Mesendoderm (in vitro differentiated cells): ENCODE measurements around the gene FGF21.

ENCODE experiments used
- DNase-seq: peaks from one replicate; pipeline ENCODE4 v3.0.0; 2013
- H2AK5ac ChIP-seq: 2 replicates; pipeline ENCODE4 v1.6.1; 2013; ENCODE audit warnings: low read length, inconsistent platforms
- H2BK120ac ChIP-seq: 2 replicates; pipeline ENCODE4 v1.6.1; 2013; ENCODE audit warnings: low read depth, mild to moderate bottlenecking, low read length, moderate library complexity, mixed read lengths
- H2BK15ac ChIP-seq: replicated peaks from 2 replicates; pipeline ENCODE4 v1.6.1; 2013; ENCODE audit warnings: low read depth, mild to moderate bottlenecking, moderate library complexity
- H2BK5ac ChIP-seq: 2 replicates; pipeline ENCODE4 v1.6.1; 2013; ENCODE audit warnings: low read length, inconsistent platforms
- H3K18ac ChIP-seq: 2 replicates; pipeline ENCODE4 v1.6.1; 2013; ENCODE audit warnings: mild to moderate bottlenecking, low read length, mixed read lengths
- H3K23ac ChIP-seq: one replicate; pipeline ENCODE4 v1.6.1; 2013; ENCODE audit warnings: low read length
- H3K27ac ChIP-seq: 2 replicates; pipeline ENCODE4 v1.5.1; 2013; ENCODE audit warnings: low read depth, mild to moderate bottlenecking, inconsistent platforms, low read length, moderate library complexity
- H3K27me3 ChIP-seq: 2 replicates; pipeline ENCODE4 v1.6.1; 2013; ENCODE audit warnings: low read length, control low read depth, mild to moderate bottlenecking, inconsistent platforms; ENCODE audit not compliant: insufficient read depth, poor library complexity
- H3K36me3 ChIP-seq: 2 replicates; pipeline ENCODE4 v1.6.1; 2013; ENCODE audit warnings: low read length, inconsistent platforms; ENCODE audit not compliant: control insufficient read depth, insufficient read depth
- H3K4ac ChIP-seq: one replicate; pipeline ENCODE4 v1.6.1; 2013; ENCODE audit warnings: low read depth, mild to moderate bottlenecking, low read length, moderate library complexity
- H3K4me1 ChIP-seq: 2 replicates; pipeline ENCODE4 v1.6.1; 2013; ENCODE audit warnings: low read depth, low read length, inconsistent platforms; ENCODE audit not compliant: control insufficient read depth
- H3K4me2 ChIP-seq: 2 replicates; pipeline ENCODE4 v1.6.1; 2013; ENCODE audit warnings: low read length
- H3K4me3 ChIP-seq: 2 replicates; pipeline ENCODE4 v1.5.1; 2013; ENCODE audit warnings: mild to moderate bottlenecking, low read length
- H3K56ac ChIP-seq: one replicate; pipeline ENCODE4 v1.6.1; 2013; ENCODE audit warnings: low read length
- H3K79me1 ChIP-seq: 2 replicates; pipeline ENCODE4 v1.6.1; 2013; ENCODE audit warnings: low read length, inconsistent platforms
- H3K79me2 ChIP-seq: 2 replicates; pipeline ENCODE4 v1.6.1; 2013; ENCODE audit warnings: mild to moderate bottlenecking, low read length; ENCODE audit not compliant: control insufficient read depth, insufficient read depth
- H3K9ac ChIP-seq: 2 replicates; pipeline ENCODE4 v1.6.1; 2013; ENCODE audit warnings: low read length, inconsistent platforms
- H4K5ac ChIP-seq: one replicate; pipeline ENCODE4 v1.6.1; 2013; ENCODE audit warnings: low read length
- H4K8ac ChIP-seq: one replicate; pipeline ENCODE4 v1.6.1; 2013; ENCODE audit warnings: low read depth, mild to moderate bottlenecking, control low read depth, low read length, moderate library complexity
- WGBS: extraction: QIAGEN DNeasy Blood & Tissue Kit; methylation state at CpG from one replicate; pipeline ENCODE4 v1.1.7; 2013; ENCODE audit warnings: low lambda C conversion rate, missing lambda C conversion rate; ENCODE audit not compliant: insufficient coverage; ENCODE audit errors: extremely low coverage; 5-methylcytosine and 5-hydroxymethylcytosine counted together

FGF21 gene

GRCh38 chr19:48799358-48800300 lies 44.3 kb downstream of the FGF21 start:
- H3K4me1 ChIP-seq: peaks cover 3% of the 10 kb centered on the region
- no CpG with 5 or more reads among the region's 44 CpGs for WGBS
- no peaks in the 10 kb centered on the region for H3K36me3 ChIP-seq
- H3K18ac ChIP-seq: no peak overlapping the region
- H3K9ac ChIP-seq: no peak overlapping the region
- H3K27me3 ChIP-seq: no peaks in the 10 kb centered on the region
- no peak overlapping the region for H3K4ac ChIP-seq
- no peak overlapping the region for H2BK120ac ChIP-seq
- no peak overlapping the region for H3K23ac ChIP-seq
- no peak overlapping the region for H2BK5ac ChIP-seq
- H3K79me1 ChIP-seq: no peaks in the 10 kb centered on the region
- no peak overlapping the region for H3K4me2 ChIP-seq
- no peak overlapping the region for H3K4me3 ChIP-seq
- H3K27ac ChIP-seq: no peak overlapping the region
- no peak overlapping the region for H4K8ac ChIP-seq
- no peak overlapping the region for H2AK5ac ChIP-seq
- no peak overlapping the region for H2BK15ac ChIP-seq
- no peak overlapping the region for H3K56ac ChIP-seq
- no peak for DNase-seq
- H3K79me2 ChIP-seq: no peaks in the 10 kb centered on the region
- H4K5ac ChIP-seq: no peak overlapping the region

- H4K8ac ChIP-seq: no peak overlapping the region
- H3K4ac ChIP-seq: no peak overlapping the region
- no peak overlapping the region for H2BK15ac ChIP-seq
- no peaks in the 10 kb centered on the region for H3K36me3 ChIP-seq
- H3K27me3 ChIP-seq: no peaks in the 10 kb centered on the region
- no peak for DNase-seq
- H3K27ac ChIP-seq: no peak overlapping the region
- H3K4me1 ChIP-seq: peaks cover 8% of the 10 kb centered on the region
- no peak overlapping the region for H4K5ac ChIP-seq
- no peak overlapping the region for H3K4me3 ChIP-seq
- H3K18ac ChIP-seq: no peak overlapping the region
- WGBS: no CpG with 5 or more reads among the region's 2 CpGs
- no peak overlapping the region for H2AK5ac ChIP-seq
- no peaks in the 10 kb centered on the region for H3K79me2 ChIP-seq
- H3K4me2 ChIP-seq: no peak overlapping the region
- no peak overlapping the region for H3K23ac ChIP-seq
- H3K9ac ChIP-seq: no peak overlapping the region
- H3K79me1 ChIP-seq: no peaks in the 10 kb centered on the region
- no peak overlapping the region for H2BK5ac ChIP-seq
- H2BK120ac ChIP-seq: no peak overlapping the region
- no peak overlapping the region for H3K56ac ChIP-seq
Observed at GRCh38 chr19:48802623-48803022, 47.3 kb downstream of the FGF21 start.

DNA sequence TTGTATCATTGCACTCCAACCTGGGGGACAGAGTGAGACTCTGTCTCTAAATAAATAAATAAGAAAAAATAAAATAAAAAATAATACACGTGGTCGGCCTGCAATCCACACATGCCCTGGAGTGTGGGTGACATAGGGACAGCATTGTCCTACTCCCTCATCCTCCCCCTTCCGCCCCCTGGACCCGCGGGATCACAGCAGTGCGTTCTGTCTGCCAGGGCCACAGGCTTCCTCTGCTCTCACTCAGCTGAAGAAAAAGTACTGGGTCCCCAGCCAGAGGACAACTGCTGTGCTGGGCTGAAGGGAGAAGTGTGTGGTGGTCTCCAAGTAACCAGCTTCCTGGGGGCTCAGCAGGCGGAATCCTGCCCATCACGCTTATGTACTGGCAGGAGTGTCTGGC lies 49.2 kb downstream of the FGF21 start:
- H3K4me2 ChIP-seq: no peak overlapping the region
- no peaks in the 10 kb centered on the region for H3K79me2 ChIP-seq
- no peak overlapping the region for H4K8ac ChIP-seq
- H2AK5ac ChIP-seq: no peak overlapping the region
- no peak overlapping the region for H3K4ac ChIP-seq
- no peak overlapping the region for H2BK120ac ChIP-seq
- no peak for DNase-seq
- no peak overlapping the region for H3K27ac ChIP-seq
- H2BK15ac ChIP-seq: no peak overlapping the region
- H3K23ac ChIP-seq: no peak overlapping the region
- H3K79me1 ChIP-seq: no peaks in the 10 kb centered on the region
- H4K5ac ChIP-seq: no peak overlapping the region
- H3K4me1 ChIP-seq: peaks cover 4% of the 10 kb centered on the region
- no peak overlapping the region for H3K4me3 ChIP-seq
- H2BK5ac ChIP-seq: no peak overlapping the region
- H3K27me3 ChIP-seq: no peaks in the 10 kb centered on the region
- WGBS: no CpG with 5 or more reads among the region's 8 CpGs
- H3K56ac ChIP-seq: no peak overlapping the region
- no peak overlapping the region for H3K18ac ChIP-seq
- H3K36me3 ChIP-seq: no peaks in the 10 kb centered on the region
- H3K9ac ChIP-seq: no peak overlapping the region

- H2BK5ac ChIP-seq: no peak overlapping the region
- H3K56ac ChIP-seq: no peak overlapping the region
- no peaks in the 10 kb centered on the region for H3K27me3 ChIP-seq
- no peak overlapping the region for H4K8ac ChIP-seq
- no peaks in the 10 kb centered on the region for H3K36me3 ChIP-seq
- WGBS: no CpG with 5 or more reads among the region's 15 CpGs
- H4K5ac ChIP-seq: no peak overlapping the region
- no peak overlapping the region for H3K4me3 ChIP-seq
- no peak overlapping the region for H3K4me2 ChIP-seq
- no peaks in the 10 kb centered on the region for H3K79me2 ChIP-seq
- H2AK5ac ChIP-seq: no peak overlapping the region
- no peak overlapping the region for H2BK120ac ChIP-seq
- H3K4ac ChIP-seq: no peak overlapping the region
- no peak overlapping the region for H3K27ac ChIP-seq
- H3K18ac ChIP-seq: no peak overlapping the region
- DNase-seq: no peak
- H2BK15ac ChIP-seq: no peak overlapping the region
- no peak overlapping the region for H3K9ac ChIP-seq
- H3K23ac ChIP-seq: no peak overlapping the region
- no peaks in the 10 kb centered on the region for H3K79me1 ChIP-seq
- H3K4me1 ChIP-seq: peaks cover 4% of the 10 kb centered on the region
Observed at GRCh38 chr19:48805452-48805851, 50.1 kb downstream of the FGF21 start.

DNA sequence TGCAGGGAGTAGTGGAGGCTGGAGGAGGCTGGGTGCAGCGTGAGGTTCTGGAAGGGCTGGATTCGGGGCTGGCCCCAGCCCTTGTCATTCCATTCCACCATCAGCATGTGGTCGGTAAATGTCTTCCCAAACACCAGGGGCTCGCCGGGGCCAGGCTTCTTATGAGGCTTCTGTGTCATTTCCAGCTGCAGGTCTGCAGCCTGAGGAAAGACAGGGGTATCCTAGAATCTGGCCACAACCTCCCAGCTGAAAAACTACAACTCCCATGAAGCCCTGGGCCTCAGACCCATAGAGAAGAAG lies 51.1 kb downstream of the FGF21 start:
- Histone ChIP-seq H3K4me2 (no peak overlapping the region), H3K36me3 (no peaks in the 10 kb centered on the region), H3K9ac (no peak overlapping the region), H4K8ac (no peak overlapping the region), H2BK5ac (no peak overlapping the region), H4K5ac (no peak overlapping the region), H3K27me3 (no peaks in the 10 kb centered on the region), H3K23ac (no peak overlapping the region), H2AK5ac (no peak overlapping the region), H3K27ac (no peak overlapping the region), H3K4me3 (no peak overlapping the region), H3K56ac (no peak overlapping the region), H3K79me1 (no peaks in the 10 kb centered on the region), H3K4ac (no peak overlapping the region), H3K18ac (no peak overlapping the region), H3K4me1 (peaks cover 4% of the 10 kb centered on the region), H2BK120ac (no peak overlapping the region), H3K79me2 (no peaks in the 10 kb centered on the region), H2BK15ac (no peak overlapping the region)
- DNase-seq: peak; percentile 89
- no CpG with 5 or more reads among the region's 5 CpGs for WGBS
